ENCODE results near the gene KRABD2.

DNA sequence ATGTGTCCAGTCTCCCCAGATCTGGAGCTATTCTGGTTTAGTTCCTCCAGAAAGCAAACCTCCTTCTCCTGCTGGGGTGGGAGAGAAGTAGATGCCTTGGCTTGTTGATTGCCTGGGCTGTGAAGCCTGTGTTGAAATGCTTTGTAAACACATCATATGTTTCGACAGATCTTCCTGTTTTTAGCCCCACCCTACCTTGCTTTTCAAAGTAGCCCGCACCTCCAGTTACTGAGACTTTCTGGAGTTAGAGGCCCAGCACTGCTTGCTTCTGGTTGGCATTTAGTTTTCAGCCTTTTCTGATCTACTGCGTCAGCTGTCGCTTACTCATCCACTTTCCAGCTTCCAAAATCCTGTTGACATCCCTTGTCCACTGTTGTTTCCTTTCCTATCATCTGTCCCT lies 41.3 kb upstream of the KRABD2 start:
- TF ChIP-seq EZH2 (IDR thresholded peaks at IDR 0.05; ENCODE audit: borderline replicate concordance, control insufficient read depth, low read depth, low read length): no peak
- TF ChIP-seq, protein P1, sequence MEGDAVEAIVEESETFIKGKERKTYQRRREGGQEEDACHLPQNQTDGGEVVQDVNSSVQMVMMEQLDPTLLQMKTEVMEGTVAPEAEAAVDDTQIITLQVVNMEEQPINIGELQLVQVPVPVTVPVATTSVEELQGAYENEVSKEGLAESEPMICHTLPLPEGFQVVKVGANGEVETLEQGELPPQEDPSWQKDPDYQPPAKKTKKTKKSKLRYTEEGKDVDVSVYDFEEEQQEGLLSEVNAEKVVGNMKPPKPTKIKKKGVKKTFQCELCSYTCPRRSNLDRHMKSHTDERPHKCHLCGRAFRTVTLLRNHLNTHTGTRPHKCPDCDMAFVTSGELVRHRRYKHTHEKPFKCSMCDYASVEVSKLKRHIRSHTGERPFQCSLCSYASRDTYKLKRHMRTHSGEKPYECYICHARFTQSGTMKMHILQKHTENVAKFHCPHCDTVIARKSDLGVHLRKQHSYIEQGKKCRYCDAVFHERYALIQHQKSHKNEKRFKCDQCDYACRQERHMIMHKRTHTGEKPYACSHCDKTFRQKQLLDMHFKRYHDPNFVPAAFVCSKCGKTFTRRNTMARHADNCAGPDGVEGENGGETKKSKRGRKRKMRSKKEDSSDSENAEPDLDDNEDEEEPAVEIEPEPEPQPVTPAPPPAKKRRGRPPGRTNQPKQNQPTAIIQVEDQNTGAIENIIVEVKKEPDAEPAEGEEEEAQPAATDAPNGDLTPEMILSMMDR (IDR thresholded peaks at IDR 0.05 in 2 of 3, conservative IDR thresholded peaks at IDR 0.05 in 1 of 3; ENCODE audit: control insufficient read depth in 2 of 3, extremely low read depth in 1 of 3, insufficient read depth in 1 of 3, low read depth in 3 of 3, low read length in 3 of 3): no peak
- no peak for TF ChIP-seq KDM1A (IDR thresholded peaks at IDR 0.05; ENCODE audit: borderline replicate concordance)
- no peak for TF ChIP-seq NRF1 (conservative IDR thresholded peaks at IDR 0.05; ENCODE audit: low read depth, low read length)
- no peak for TF ChIP-seq POLR2AphosphoS2 (IDR thresholded peaks at IDR 0.05; ENCODE audit: low read depth, low read length)
- no peak for TF ChIP-seq SMARCA5 (IDR thresholded peaks at IDR 0.05)
- no peak for TF ChIP-seq NR2F1 (conservative IDR thresholded peaks at IDR 0.05)

Data from GM12878 (cell line).